Astrocyte of the spinal cord (primary cell): ENCODE data around the gene PRDM15.

Experiments used
- DNase-seq: peaks from one replicate; pipeline ENCODE4 v3.0.0; 2011; ENCODE audit warnings: low read depth, low spot score
- H3K4me3 ChIP-seq: 2 replicates; pipeline ENCODE4 v1.5.1; 2011; ENCODE audit warnings: low read depth, mild to moderate bottlenecking, low read length, moderate library complexity
- CTCF ChIP-seq: IDR thresholded peaks from 2 replicates; pipeline ENCODE4 v1.5.1; 2012; ENCODE audit warnings: low read depth, mild to moderate bottlenecking, low read length, inconsistent platforms
- in situ Hi-C: cut with HindIII; loops from 2 replicates; pipeline ENCODE4 v1.10.0; 2017; ENCODE audit warnings: low sequenced_read_pairs

PRDM15 gene

GRCh38 chr21:41913230-41913629 is 34.1 kb upstream of the PRDM15 start:
- no peak for TF ChIP-seq CTCF
- in situ Hi-C loops: no loop called here
- DNase-seq: no peak
- H3K4me3 ChIP-seq: no peak overlapping the region

DNA sequence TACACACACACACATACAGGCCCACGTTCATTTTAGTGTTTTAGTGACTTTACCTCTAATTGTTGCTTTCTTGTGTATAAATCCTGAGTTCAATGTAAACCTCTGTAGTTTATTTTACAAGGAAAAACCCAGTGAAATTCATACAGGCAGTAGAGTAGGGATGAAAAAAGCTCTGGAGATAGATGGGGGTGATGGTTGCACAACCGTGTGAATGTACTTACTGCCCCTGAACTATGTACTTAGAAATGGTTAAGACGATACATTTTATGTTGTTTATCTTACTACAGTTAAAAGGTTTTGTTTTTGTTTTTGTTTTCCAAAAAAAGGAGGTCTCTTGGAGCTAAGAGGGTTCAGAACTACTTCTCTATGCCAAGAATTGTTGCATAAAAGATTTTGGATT is 29.7 kb upstream of the PRDM15 start:
- in situ Hi-C loops: no loop called here
- no peak for TF ChIP-seq CTCF
- no peak for DNase-seq

GRCh38 chr21:41907496-41908258 is 28.5 kb upstream of the PRDM15 start:
- in situ Hi-C loops: no loop called here
- no peak for DNase-seq
- TF ChIP-seq CTCF: no peak
- no peak overlapping the region for H3K4me3 ChIP-seq

More for the DNA sequence above, 29.7 kb upstream of the PRDM15 start:
- no peak overlapping the region for H3K4me3 ChIP-seq

- no peak for TF ChIP-seq CTCF
- no peak for DNase-seq
- H3K4me3 ChIP-seq: no peak overlapping the region
- in situ Hi-C loops: no loop called here
Observed at GRCh38 chr21:41906770-41907169, 27.6 kb upstream of the PRDM15 start.

GRCh38 chr21:41903559-41904351 is 24.6 kb upstream of the PRDM15 start:
- in situ Hi-C loops: no loop called here
- DNase-seq: no peak
- no peak for TF ChIP-seq CTCF

GRCh38 chr21:41902946-41903345 is 23.8 kb upstream of the PRDM15 start:
- TF ChIP-seq CTCF: no peak
- no peak for DNase-seq
- in situ Hi-C loops: no loop called here
- no peak overlapping the region for H3K4me3 ChIP-seq

More at GRCh38 chr21:41903559-41904351, 24.6 kb upstream of the PRDM15 start:
- H3K4me3 ChIP-seq: no peak overlapping the region
